Lung microvascular endothelial cell (primary cell): ENCODE measurements around the gene FYB1. TPM values are rescaled to one million over a fixed set of nuclear protein-coding genes. Genes with fewer than 3 reads are reported as not detected.
"Not testable (repeated sequence)": the region's sequence is repeated elsewhere in the genome, so short reads cannot be mapped to it uniquely, and the experiment has no call there.

Experiments
- DNase-seq, 2 donors: peaks; one replicate each; pipeline versions ENCODE4 v3.0.0 to v3.0.0-alpha.2; 2010; ENCODE audit warnings: low read depth in 2 of 2
- total RNA-seq: library from RNA; depleted of rRNA; stranded (reverse); fragments of >200 nt; gene quantifications from 2 replicates; pipeline ENCODE4 v1.2.1, GENCODE V29; 2014

Gene FYB1
- total RNA-seq, 1 donor from 2014 or later = not detected

- no peak for DNase-seq
Observed at GRCh38 chr5:39186722-39187539, 32.4 kb downstream of the FYB1 start.

GRCh38 chr5:39186289-39186688 lies 33.1 kb downstream of the FYB1 start:
- no peak for DNase-seq

GRCh38 chr5:39185761-39186160 lies 33.6 kb downstream of the FYB1 start:
- DNase-seq = no peak

- DNase-seq = not testable (repeated sequence)
Observed at GRCh38 chr5:39179561-39179960, 39.8 kb downstream of the FYB1 start.

- no peak for DNase-seq
Observed at GRCh38 chr5:39178861-39179260, 40.5 kb downstream of the FYB1 start.

- no peak for DNase-seq
Observed at GRCh38 chr5:39178171-39178570, 41.2 kb downstream of the FYB1 start.

GRCh38 chr5:39177631-39177964 lies 41.8 kb downstream of the FYB1 start:
- no peak for DNase-seq

GRCh38 chr5:39176759-39177630 lies 42.4 kb downstream of the FYB1 start:
- no peak for DNase-seq

- DNase-seq = no peak
Observed at GRCh38 chr5:39175273-39175955, 43.9 kb downstream of the FYB1 start.

GRCh38 chr5:39173069-39173468 lies 46.3 kb downstream of the FYB1 start:
- DNase-seq = no peak

- DNase-seq = no peak
Observed at GRCh38 chr5:39172593-39172992, 46.8 kb downstream of the FYB1 start.

GRCh38 chr5:39171647-39172046 lies 47.7 kb downstream of the FYB1 start:
- DNase-seq = no peak

GRCh38 chr5:39169081-39169480 lies 50.3 kb downstream of the FYB1 start:
- DNase-seq = no peak

- no peak for DNase-seq
Observed at GRCh38 chr5:39167972-39168342, 51.4 kb downstream of the FYB1 start.

GRCh38 chr5:39167141-39167971 lies 52.0 kb downstream of the FYB1 start:
- no peak for DNase-seq

- DNase-seq = no peak
Observed at GRCh38 chr5:39164529-39165402, 54.6 kb downstream of the FYB1 start.

- DNase-seq = no peak
Observed at GRCh38 chr5:39164016-39164415, 55.3 kb downstream of the FYB1 start.

GRCh38 chr5:39161578-39161977 lies 57.8 kb downstream of the FYB1 start:
- DNase-seq = no peak

- no peak for DNase-seq
Observed at GRCh38 chr5:39160576-39161213, 58.7 kb downstream of the FYB1 start.
